Tongue (tissue), 2 donors: ENCODE measurements around the gene EFHD1. TPM values are rescaled to one million over a fixed set of nuclear protein-coding genes. Genes with fewer than 3 reads are reported as not detected.
A peak's percentile ranks its signal among the peaks of the same experiment; 100 is the strongest.
"Not testable (repeated sequence)": the region's sequence is repeated elsewhere in the genome, so short reads cannot be mapped to it uniquely, and the experiment has no call there.

Source experiments
- DNase-seq: peaks from one replicate; pipeline ENCODE4 v3.0.0-alpha.2; 2015
- total RNA-seq: library from RNA; depleted of rRNA; stranded (reverse); fragments of >200 nt; gene quantifications from one replicate; pipeline ENCODE4 v1.2.3, GENCODE V29; 2014

The EFHD1 gene
- total RNA-seq, 1 donor from 2014 or later: 4.9 TPM

DNA sequence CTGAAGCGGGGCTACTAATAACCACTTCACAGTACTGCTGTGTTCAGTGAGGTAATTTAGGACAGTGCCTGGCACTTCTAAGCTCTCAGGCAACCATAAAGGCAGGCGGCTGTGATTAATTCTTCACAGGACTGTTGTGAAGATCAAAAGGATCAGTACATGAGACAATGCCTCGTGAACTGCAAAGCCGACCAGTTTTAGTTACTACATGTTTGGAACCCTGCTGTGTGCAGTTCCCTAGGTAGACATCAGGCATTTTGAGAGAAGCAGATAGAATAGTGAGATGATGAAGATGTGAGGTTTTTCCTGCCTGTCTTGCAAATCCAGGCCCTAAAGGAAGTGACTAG, 19.1 kb downstream of the EFHD1 start:
- no peak for DNase-seq

- peak; percentile 33 for DNase-seq
Observed at GRCh38 chr2:232653441-232653840, 20.0 kb downstream of the EFHD1 start.

DNA sequence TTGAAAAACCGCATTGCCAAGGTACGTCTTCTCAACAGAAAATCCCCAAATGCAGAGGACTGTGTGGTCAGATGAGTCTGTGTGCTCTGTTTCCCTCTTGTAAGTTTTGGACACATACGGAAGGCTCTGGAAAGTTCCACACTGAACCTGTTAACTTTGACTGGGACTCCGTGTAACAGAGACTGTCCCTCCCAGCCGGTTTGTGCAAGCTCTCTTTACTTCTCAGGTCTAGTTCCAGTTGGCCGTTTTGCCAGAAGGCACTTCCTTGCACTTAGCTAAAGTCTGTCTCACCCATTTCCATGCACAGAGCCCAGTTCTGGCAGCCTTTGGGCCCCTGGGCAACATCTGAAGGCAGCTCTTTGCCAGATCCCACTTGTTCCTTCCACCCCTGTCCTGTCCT, 22.0 kb downstream of the EFHD1 start:
- DNase-seq: no peak

DNA sequence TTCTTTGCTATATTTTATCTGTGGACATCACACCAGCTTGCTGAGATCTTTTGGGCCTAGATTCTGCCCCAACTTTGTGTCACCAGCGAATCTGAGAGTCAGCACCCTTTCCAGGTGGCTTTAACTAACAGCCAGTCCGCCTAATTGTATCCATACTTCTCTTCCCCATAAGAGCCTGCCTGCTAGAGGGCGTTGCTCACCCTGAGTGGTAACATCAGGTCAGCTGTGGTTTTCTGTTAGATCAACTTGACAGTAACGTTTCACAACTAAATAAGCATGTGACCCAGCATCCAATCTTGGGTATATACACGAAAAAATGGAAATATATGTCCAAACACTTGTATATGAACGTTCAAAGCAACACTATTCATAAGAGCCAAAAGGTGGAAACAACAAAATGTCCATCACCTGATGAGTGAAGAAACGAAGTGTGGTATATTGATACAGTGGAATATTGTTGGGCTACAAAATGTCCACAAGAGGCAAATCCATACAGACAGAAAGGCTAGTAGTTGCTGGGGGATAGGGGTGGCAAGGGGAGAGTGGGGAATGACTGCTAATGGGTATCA, 24.9 kb downstream of the EFHD1 start:
- DNase-seq: no peak

- DNase-seq: no peak
Observed at GRCh38 chr2:232659359-232659758, 26.0 kb downstream of the EFHD1 start.

DNA sequence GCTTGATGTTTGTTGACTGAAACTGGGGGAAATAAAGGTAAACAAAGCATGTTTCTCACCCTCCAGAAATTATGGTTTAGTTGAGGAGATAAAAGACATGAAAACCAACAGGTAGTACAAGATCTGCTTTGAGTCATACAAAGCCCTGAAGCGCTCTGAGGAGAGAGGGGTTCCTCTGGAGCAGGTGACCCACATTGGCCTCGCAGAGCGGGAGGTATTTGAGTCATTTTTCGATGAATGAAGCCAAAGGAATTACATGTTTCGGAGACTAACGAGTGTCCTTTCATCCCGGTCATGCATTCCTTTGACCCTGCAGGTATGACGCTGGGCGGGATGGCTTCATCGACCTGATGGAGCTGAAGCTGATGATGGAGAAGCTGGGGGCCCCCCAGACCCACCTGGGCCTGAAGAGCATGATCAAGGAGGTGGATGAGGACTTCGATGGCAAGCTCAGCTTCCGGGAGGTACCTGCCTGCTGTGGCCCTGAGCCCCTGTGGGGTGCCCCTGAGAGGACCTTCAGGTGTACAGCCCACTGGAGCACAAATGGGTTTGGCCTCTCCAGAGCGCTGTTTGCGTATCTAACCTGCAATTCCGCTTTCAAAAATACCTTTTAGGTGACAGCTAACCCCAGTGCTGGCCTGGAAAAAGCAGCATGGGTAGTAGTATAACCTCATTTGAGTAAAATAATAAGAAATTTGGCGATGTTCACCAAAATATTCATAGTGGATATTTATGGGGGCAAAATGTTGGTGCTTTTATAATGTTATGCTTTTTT, 29.3 kb downstream of the EFHD1 start:
- no peak for DNase-seq

DNA sequence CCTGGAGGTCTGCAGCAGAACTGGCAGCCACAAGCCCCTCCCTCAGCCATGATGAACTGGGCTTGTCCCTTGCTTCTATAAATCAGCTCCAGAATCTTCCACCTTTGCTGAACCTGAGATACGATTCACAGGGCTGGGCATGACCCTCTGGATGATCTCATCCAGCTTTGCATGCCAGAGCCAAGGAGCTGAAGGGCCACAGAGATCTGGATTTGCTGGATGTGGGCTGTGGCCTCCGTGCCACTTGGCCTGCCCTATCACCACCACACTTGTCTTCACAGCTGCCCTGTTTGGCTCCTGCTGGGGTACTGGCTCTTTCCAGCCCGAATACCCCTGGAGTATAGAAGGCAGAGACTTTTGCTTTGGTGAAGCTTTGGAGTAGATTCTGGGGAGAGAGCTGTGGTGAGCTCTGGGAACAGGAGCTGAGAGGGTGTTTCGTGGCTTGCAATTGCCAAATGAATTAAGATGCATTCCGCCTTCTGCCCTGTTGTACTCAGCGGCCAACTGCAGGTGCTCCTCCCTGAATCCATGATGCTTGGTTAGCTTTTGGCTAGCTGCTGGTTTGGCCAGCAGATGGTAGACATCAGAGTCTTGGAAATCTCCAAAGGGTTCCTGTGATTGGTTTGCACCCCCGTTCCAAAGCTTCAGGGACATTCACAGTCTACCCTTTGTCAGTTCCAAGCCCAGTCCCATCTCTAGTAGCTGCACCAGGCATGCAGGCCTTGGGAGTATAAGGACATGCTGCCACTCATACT, 32.8 kb downstream of the EFHD1 start:
- no peak for DNase-seq

DNA sequence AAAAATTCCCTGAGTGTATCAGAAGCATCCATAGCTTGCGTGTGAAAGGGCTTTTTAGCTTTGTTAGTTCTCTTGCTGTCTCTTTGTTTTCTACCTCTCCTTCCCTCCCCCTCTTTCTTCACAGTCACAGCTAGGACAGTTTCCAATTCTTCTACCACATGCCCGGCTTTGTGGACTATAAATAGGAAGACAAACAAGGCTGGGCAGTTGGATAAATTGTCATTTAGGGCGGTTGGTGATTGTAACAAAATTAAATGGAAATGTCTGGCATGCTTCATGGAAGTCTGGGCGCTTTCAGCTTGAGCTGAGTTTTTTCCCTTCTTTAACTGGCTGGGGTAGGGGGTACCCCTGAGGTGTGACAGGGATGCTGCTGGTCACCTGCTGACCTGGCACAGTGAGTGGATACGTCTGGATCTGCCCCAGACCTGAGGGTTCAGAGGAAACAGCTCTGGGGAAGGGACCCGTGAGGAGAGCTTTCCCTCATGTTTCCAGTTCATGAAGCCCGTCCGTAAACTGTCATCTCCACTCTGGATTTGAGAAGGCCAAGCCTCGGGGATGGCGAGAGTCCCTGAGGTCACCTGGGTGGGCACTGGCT, 34.7 kb downstream of the EFHD1 start:
- DNase-seq: no peak

DNA sequence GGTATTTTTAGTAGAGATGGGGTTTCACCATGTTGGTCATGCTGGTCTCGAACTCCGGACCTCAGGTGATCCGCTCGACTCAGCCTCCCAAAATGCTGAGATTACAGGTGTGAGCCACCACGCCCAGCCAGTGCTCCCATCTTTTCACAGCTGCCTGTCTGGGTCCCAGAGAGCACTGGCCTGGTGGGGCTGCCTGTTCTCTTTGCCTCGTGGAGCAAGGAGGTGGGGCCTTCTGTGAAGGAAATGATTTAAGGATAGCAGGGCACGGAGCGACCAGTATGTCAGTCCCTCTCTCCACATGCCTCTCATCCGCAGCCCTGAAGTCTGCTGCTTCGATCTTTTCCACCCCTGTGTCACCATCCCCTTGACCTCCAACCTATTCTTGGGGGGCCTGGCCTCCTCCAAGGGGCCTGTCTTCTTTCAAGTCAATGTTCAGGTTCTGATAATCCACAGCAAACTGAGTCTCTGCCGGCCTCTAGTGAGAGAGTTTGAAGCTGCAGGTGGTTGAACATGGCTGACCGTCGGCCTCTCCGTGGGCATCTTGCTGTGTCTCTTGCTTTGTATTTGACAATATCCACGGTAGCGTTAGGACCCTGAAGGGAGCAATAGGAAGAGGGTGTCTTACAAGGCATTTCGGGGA, 35.5 kb downstream of the EFHD1 start:
- peak; percentile 38 for DNase-seq

DNA sequence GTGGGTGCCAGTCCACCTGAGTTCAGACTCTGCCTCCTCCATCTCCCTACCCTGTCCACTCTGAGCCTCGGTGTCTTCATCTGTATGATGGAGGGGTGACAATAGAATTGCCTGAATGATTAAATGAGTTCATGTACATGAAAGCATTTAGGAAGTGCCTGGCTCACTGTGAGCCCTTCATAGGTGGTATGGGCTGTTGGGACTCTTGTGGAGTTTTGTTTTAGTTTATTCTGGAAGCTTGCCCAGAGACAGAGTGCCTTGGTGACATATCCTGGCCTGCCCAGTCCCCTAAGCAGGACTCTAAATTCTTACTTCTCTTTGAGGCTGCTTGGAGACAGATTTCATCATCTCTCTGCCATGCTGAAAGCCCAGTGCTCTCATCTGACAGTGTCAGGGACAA, 39.2 kb downstream of the EFHD1 start:
- no peak for DNase-seq

DNA sequence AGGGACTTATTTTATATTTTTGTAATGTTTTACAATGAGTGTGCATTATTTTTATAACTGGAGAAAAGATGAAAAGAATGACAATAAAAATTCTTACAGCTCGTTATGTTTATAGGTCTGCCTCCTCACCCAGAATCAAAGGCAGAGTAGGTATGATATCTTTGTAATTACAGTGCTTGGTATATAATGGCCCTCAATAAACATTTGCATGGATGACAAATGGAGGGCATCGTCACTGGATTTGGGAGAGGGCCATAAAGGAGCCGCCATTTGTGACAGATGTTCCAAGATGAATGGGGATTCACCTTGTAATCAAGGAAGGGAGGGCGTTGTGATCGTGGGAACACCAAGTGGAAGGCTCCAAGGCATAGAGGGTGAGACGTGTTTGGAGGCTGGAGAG, 41.1 kb downstream of the EFHD1 start:
- no peak for DNase-seq

- no peak for DNase-seq
Observed at GRCh38 chr2:232675381-232675780, 42.0 kb downstream of the EFHD1 start.

DNA sequence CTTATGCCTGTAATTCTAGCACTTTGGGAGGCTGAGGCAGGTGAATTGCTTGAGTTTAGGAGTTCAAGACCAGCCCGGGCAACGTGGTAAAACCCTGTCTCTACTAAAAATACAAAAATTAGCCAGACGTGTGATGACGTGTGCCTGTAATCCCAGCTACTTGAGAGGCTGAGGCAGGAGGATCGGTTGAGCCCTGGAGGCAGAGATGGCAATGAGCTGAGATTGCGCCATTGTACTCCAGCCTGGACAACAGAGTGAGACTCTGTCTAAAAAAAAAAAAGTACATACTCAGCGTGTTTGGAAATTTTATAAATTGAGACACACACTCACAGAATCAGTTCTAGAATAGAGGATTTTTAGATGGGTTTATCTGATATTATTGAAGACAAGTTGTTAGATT, 46.6 kb downstream of the EFHD1 start:
- no peak for DNase-seq

DNA sequence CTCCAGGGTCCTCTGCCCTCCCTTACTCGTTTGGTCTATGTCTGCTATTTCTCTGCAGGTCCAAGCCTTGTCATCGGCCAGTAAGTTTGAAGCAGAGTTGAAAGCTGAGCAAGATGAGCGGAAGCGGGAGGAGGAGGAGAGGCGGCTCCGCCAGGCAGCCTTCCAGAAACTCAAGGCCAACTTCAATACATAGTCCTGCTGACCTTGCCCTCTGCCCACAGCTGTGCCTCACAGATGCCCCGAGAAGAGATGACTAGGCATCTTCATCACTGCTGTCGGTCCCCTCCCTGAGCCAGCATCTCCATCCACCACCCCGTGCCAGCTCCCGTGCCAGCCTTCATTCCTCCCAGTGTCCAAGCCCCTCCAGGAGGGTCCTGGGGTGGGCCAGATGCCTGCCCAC, 48.1 kb downstream of the EFHD1 start:
- DNase-seq: no peak

GRCh38 chr2:232683368-232683767, 50.0 kb downstream of the EFHD1 start:
- DNase-seq: no peak

GRCh38 chr2:232685391-232685790, 52.0 kb downstream of the EFHD1 start:
- not testable (repeated sequence) for DNase-seq

DNA sequence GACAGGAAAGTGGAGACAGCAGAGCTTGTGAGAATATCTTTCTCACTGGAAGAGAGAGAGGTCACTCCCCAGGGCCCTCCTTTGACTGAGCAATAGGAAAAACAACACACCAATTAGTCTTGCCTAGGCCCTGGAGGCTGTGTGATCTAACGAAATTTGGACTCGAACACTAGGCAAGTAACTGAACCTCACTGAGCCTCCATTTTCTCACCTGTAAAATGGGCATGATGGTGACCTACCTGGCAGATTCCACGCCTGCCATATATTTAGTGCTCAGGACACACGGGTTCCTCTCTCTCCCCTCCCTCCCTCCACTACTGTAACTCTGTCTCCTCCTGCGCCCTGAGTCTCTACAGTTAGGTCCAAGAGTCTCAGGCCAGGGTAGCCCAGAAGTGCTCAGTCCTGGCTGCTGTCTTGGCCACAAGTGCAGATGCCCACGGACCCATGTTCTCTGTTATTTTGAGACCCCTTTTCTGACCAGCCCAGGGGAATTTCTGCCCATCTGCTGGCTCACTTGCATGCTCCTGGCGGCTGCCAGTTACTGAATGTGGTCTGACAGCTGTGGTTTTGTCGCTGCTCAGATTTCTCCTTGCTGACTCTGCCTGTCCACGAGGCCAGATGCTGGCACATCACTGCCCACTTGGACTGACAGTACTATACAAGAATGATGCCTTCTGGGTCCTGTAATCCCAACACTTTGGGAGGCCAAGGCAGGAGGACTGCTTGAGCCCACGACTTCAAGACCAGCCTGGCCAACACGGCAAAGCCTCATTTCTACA, 54.2 kb downstream of the EFHD1 start:
- DNase-seq: peak; percentile 77

DNA sequence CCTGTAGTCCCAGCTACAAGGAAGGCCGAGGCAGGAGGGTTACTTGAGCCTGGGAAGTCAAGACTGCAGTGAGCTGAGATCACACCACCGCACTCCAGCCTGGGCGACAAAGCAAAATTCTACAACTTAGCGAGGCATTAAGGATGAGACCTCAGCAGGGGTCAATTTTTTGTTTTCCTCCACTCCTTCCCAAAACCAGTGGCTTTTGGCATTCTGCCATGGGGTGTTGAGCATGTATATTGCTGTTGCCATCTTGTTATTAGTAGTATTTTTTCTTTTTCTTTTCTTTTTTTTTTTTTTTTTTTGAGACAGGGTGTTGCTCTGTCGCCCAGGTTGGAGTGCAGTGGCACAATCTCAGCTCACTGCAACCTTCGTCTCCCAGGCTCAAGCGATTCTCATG, 54.8 kb downstream of the EFHD1 start:
- DNase-seq: peak; percentile 26

- DNase-seq: peak; percentile 87
Observed at GRCh38 chr2:232689152-232689910, 55.9 kb downstream of the EFHD1 start.

GRCh38 chr2:232691117-232691516, 57.7 kb downstream of the EFHD1 start:
- not testable (repeated sequence) for DNase-seq

DNA sequence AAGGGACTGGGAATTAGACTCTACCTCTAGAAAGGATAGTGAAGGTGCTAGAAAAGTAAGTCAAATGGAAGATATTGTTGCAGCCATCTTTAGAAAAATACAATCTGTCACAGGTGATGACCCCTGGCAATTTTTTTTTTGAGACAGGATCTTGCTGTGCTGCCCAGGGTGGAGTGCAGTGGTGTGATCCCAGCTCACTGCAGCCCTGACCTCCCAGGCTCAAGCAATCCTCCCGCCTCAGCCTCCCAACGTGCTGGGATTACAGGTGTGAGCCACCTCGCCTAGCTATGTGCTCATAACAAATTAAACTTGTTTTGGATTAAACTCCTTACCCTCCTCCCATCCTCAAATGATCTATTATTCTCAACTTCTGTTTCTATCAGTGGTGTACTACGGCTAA, 59.9 kb downstream of the EFHD1 start:
- DNase-seq: no peak
